ENCODE data around the gene KIF2C.
A peak's percentile ranks its signal among the peaks of the same experiment; 100 is the strongest.

- TF ChIP-seq, protein P1, sequence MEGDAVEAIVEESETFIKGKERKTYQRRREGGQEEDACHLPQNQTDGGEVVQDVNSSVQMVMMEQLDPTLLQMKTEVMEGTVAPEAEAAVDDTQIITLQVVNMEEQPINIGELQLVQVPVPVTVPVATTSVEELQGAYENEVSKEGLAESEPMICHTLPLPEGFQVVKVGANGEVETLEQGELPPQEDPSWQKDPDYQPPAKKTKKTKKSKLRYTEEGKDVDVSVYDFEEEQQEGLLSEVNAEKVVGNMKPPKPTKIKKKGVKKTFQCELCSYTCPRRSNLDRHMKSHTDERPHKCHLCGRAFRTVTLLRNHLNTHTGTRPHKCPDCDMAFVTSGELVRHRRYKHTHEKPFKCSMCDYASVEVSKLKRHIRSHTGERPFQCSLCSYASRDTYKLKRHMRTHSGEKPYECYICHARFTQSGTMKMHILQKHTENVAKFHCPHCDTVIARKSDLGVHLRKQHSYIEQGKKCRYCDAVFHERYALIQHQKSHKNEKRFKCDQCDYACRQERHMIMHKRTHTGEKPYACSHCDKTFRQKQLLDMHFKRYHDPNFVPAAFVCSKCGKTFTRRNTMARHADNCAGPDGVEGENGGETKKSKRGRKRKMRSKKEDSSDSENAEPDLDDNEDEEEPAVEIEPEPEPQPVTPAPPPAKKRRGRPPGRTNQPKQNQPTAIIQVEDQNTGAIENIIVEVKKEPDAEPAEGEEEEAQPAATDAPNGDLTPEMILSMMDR (IDR thresholded peaks at IDR 0.05): peak; percentile 98
- TF ChIP-seq, protein P2, sequence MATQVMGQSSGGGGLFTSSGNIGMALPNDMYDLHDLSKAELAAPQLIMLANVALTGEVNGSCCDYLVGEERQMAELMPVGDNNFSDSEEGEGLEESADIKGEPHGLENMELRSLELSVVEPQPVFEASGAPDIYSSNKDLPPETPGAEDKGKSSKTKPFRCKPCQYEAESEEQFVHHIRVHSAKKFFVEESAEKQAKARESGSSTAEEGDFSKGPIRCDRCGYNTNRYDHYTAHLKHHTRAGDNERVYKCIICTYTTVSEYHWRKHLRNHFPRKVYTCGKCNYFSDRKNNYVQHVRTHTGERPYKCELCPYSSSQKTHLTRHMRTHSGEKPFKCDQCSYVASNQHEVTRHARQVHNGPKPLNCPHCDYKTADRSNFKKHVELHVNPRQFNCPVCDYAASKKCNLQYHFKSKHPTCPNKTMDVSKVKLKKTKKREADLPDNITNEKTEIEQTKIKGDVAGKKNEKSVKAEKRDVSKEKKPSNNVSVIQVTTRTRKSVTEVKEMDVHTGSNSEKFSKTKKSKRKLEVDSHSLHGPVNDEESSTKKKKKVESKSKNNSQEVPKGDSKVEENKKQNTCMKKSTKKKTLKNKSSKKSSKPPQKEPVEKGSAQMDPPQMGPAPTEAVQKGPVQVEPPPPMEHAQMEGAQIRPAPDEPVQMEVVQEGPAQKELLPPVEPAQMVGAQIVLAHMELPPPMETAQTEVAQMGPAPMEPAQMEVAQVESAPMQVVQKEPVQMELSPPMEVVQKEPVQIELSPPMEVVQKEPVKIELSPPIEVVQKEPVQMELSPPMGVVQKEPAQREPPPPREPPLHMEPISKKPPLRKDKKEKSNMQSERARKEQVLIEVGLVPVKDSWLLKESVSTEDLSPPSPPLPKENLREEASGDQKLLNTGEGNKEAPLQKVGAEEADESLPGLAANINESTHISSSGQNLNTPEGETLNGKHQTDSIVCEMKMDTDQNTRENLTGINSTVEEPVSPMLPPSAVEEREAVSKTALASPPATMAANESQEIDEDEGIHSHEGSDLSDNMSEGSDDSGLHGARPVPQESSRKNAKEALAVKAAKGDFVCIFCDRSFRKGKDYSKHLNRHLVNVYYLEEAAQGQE (IDR thresholded peaks at IDR 0.05; ENCODE audit: insufficient read depth in 1 of 2, low read depth in 2 of 2, low read length in 1 of 2): 0 out of 4 replicates have a peak, but pooled peaks of 1 of the 2 experiments have one; percentile 19
These were observed 60.3 kb downstream of the KIF2C start, which contains the start of gene PLK3 for GRCh38 chr1:44799770-44800584.

All from Panc1 (cell line).